Activated effector memory CD4-positive, alpha-beta T cell treated with Interleukin-2 at 50 U/mL for 16 hours (primary cell): Measurements from ENCODE around the gene GNAT2.

ENCODE experiments used
- DNase-seq: peaks from one replicate; pipeline ENCODE4 v3.0.0-alpha.2; 2020

Gene GNAT2

GRCh38 chr1:109605381-109605780, 14.0 kb downstream of the GNAT2 start:
- DNase-seq: no peak

- no peak for DNase-seq
Observed at GRCh38 chr1:109603229-109603628, 16.2 kb downstream of the GNAT2 start.

GRCh38 chr1:109598655-109599054, 20.8 kb downstream of the GNAT2 start:
- no peak for DNase-seq

GRCh38 chr1:109598156-109598555, 21.3 kb downstream of the GNAT2 start:
- DNase-seq: no peak

GRCh38 chr1:109595531-109595930, 23.9 kb downstream of the GNAT2 start:
- no peak for DNase-seq

GRCh38 chr1:109592916-109593315, 26.5 kb downstream of the GNAT2 start:
- DNase-seq: no peak

- DNase-seq: no peak
Observed at GRCh38 chr1:109589679-109590078, 29.7 kb downstream of the GNAT2 start.

GRCh38 chr1:109589177-109589576, 30.2 kb downstream of the GNAT2 start:
- DNase-seq: no peak

- no peak for DNase-seq
Observed at GRCh38 chr1:109586055-109586454, 33.4 kb downstream of the GNAT2 start.

GRCh38 chr1:109584766-109585165, 34.6 kb downstream of the GNAT2 start:
- no peak for DNase-seq

- DNase-seq: no peak
Observed at GRCh38 chr1:109582021-109582420, 37.4 kb downstream of the GNAT2 start.

GRCh38 chr1:109579491-109579890, 39.9 kb downstream of the GNAT2 start:
- DNase-seq: no peak

GRCh38 chr1:109578947-109579443, 40.4 kb downstream of the GNAT2 start:
- DNase-seq: no peak

GRCh38 chr1:109573785-109574184, 45.6 kb downstream of the GNAT2 start:
- no peak for DNase-seq

GRCh38 chr1:109570414-109570813, 49.0 kb downstream of the GNAT2 start:
- no peak for DNase-seq

- DNase-seq: no peak
Observed at GRCh38 chr1:109569323-109569722, 50.1 kb downstream of the GNAT2 start.

- no peak for DNase-seq
Observed at GRCh38 chr1:109567877-109568672, 51.3 kb downstream of the GNAT2 start.

- DNase-seq: no peak
Observed at GRCh38 chr1:109566982-109567381, 52.4 kb downstream of the GNAT2 start.

- no peak for DNase-seq
Observed at GRCh38 chr1:109565241-109565640, 54.2 kb downstream of the GNAT2 start.

- no peak for DNase-seq
Observed at GRCh38 chr1:109564194-109564878, 55.1 kb downstream of the GNAT2 start.

GRCh38 chr1:109559995-109560394, 59.4 kb downstream of the GNAT2 start:
- DNase-seq: no peak

- no peak for DNase-seq
Observed at GRCh38 chr1:109557520-109557919, 61.9 kb downstream of the GNAT2 start.

- DNase-seq: no peak
Observed at GRCh38 chr1:109556563-109556962, 62.9 kb downstream of the GNAT2 start.
